ENCODE measurements around the gene GON7.
A peak's percentile ranks its signal among the peaks of the same experiment; 100 is the strongest.

Gene GON7

DNA sequence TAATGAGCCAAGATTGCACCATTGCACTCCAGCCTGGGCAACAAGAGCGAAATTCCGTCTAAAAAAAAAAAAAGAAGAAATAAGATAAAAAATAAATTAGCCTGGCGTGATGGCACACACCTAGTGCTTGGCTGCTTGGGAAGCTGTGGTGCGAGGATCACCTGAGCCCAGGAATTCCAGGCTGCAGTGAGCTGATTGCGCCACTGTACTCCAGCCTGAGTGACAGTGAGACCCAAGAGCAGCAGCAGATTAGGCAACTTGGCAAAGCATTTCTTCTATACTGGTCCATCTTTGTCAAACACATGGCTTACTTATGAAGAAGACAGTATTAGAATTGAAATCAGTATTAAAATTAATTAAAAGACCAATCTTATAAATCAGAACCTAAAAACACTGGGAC lies 6.3 kb downstream of the GON7 start:
- TF ChIP-seq, protein P1, sequence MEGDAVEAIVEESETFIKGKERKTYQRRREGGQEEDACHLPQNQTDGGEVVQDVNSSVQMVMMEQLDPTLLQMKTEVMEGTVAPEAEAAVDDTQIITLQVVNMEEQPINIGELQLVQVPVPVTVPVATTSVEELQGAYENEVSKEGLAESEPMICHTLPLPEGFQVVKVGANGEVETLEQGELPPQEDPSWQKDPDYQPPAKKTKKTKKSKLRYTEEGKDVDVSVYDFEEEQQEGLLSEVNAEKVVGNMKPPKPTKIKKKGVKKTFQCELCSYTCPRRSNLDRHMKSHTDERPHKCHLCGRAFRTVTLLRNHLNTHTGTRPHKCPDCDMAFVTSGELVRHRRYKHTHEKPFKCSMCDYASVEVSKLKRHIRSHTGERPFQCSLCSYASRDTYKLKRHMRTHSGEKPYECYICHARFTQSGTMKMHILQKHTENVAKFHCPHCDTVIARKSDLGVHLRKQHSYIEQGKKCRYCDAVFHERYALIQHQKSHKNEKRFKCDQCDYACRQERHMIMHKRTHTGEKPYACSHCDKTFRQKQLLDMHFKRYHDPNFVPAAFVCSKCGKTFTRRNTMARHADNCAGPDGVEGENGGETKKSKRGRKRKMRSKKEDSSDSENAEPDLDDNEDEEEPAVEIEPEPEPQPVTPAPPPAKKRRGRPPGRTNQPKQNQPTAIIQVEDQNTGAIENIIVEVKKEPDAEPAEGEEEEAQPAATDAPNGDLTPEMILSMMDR (IDR thresholded peaks at IDR 0.05): no peak
- DNase-seq (ENCODE audit: low spot score): no peak
- H3K27ac ChIP-seq: no peak overlapping the region
- H3K4me3 ChIP-seq: no peak overlapping the region

DNA sequence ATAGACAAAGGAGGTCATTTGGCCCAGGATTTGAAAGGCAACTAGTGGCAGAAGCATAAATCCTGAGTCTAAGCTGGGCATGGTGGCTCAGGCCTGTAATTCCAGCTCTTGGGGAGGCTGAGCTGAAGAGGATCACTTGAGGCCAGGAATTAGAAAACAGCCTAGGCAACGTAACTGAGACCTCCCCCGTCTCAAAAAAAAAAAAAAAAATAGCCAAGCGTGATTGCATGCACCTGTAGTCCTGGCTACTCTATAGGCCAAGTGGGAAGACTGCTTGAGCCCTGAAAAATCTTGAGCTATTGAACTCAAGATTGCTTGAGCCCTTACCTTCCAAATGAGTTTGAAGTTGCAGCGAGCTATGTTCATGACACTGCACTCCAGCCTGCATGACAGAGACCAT lies 7.8 kb downstream of the GON7 start:
- H3K27ac ChIP-seq: no peak overlapping the region
- no peak for DNase-seq (ENCODE audit: low spot score)
- H3K4me3 ChIP-seq: no peak overlapping the region
- TF ChIP-seq, protein P1 (IDR thresholded peaks at IDR 0.05): no peak

DNA sequence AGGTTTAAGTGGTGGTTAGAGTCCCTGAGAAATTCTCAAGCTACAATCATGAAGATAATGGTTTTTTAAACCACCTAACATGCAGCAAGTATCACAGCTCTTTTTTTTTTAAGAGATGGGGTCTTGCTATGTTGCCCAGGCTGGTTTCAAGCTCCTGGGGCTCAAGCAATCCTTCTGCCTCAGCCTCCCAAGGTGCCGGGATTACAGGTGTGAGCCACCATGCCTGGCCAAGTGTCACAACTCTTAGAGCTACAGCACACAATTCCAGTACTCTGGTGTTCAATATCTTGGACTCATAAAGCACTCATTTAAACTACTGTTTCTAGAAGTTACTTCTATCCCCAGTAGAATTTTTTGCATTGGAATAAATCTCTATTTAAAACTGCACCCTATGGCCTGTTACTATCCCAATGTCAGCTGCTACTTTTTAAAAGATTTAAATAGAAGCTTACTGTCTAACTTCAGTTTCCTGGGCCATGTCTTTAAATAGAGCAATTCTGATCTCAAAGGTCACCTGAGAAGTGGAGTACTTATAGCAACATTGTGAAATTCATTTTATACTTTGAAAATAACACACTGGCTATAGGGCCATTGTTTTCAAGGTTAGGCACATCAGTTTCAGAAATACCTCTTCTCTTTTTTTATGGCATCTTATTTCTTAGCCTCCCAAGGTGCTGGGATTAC lies 11.4 kb downstream of the GON7 start:
- Histone ChIP-seq H3K4me3 (no peak overlapping the region), H3K27ac (no peak overlapping the region)
- DNase-seq (ENCODE audit: low spot score): no peak
- TF ChIP-seq, protein P1 (IDR thresholded peaks at IDR 0.05): no peak

DNA sequence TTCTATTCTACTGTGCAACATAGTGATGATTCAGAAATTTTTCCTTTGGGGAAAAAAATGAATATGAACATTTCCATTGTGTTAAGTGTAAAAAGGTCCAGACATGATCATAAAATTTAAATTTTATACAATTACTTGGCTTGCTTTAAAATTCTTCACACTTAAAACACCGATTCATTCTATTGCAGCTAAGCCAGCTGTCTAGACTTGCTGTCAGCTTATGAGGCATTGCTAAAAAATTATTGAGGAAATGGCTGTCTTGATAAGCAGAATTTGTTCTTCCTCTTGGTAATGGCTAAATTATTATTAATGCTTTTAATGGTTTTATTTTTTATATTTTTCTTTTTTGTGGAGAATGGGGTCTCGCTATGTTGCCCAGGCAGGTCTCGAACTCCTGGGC lies 19.9 kb downstream of the GON7 start:
- TF ChIP-seq, protein P1 (IDR thresholded peaks at IDR 0.05): no peak
- no peak for DNase-seq (ENCODE audit: low spot score)
- no peak overlapping the region for H3K27ac ChIP-seq
- no peak overlapping the region for H3K4me3 ChIP-seq

DNA sequence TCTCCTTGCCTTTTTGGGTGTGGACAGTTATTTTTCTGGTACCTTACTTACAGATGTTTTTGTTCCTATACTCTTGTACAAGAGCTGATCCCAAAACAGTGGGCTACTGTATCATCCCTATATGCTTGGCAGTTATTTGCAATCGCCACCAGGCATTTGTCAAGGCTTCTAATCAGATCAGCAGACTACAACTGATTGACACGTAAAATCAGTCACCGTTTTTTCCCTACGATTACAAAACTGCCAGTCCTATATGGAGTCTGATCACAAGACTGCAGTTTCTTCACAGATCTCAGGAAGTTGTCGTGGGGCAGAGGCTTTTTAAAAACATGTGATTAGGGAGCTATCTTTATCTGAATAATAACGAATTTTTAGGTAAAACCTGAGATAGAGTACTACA lies 20.4 kb downstream of the GON7 start:
- peak overlapping the region in 1 of 2 donors; percentile 18 for H3K27ac ChIP-seq
- DNase-seq (ENCODE audit: low spot score): no peak
- no peak overlapping the region for H3K4me3 ChIP-seq
- TF ChIP-seq, protein P1 (IDR thresholded peaks at IDR 0.05): no peak

DNA sequence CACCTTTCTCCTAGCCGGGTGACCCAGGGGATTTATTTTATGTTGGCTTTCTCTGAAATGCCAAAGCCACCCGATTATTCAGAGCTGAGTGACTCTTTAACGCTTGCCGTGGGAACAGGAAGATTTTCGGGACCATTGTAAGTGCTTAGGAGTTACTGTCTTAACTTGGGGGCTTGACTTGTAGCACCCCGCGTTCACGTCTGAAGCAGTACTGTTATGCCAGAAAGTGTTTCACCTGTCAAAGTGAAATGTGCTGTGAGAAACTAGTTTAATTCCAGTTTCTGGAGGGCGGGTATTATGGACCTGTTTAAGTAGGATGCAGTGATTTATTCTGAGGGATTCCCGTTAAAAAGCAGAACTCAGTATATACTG lies 21.5 kb downstream of the GON7 start:
- Histone ChIP-seq H3K27ac (peak overlapping the region; percentile 81 to 91), H3K4me3 (peak overlapping the region; percentile 81)
- DNase-seq (ENCODE audit: low spot score): no peak

More for the DNA sequence above, 21.5 kb downstream of the GON7 start:
- TF ChIP-seq, protein P1 (IDR thresholded peaks at IDR 0.05): no peak
